Nucleus accumbens (tissue), 56 donors: Measurements from ENCODE around the gene DLK1.

Experiments
- DNase-seq, 56 donors: peaks; one replicate each; lab custom pipeline; 2025; lab: John Stamatoyannopoulos, UW

DLK1 gene

DNA sequence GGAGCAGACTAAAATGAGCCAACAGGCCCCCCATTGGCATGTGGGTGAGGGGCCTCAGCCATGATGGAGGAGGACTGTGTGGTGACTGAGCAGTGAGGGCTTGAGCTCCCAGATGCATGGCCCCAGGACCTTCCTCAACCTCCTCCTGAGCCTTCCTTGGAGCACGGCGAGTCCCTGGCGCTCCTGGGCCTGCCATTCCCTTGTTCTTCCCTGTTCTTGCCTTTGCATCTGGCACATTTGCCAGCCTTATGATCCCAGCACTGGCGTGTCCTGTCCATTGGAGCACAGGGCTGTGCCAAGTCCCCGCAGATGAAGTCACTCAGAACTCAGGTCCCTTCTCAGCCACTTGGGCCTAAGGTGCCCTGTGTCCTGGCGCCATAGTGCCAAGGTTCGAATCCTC lies 58.9 kb downstream of the DLK1 start:
- DNase-seq = no peak

DNA sequence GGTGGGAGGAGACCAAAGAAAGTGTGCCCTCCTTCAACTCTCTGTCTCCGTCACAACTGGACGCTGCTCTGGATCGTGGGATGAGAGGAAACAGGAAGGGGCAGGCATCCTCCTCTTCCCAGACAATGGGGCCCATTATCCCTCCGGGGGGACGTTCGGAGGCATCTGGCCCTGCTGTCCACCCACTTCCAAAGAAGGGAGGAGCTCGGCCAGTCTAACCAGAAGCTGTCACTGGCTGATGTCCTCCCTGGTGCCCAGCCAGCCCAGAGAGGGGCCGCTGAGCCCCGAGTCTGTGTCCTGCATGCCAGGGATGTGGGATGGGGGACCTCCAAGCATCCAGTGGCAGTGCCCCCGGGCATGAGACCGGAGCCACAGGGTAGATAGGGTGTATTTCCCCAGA lies 59.4 kb downstream of the DLK1 start:
- DNase-seq = peak in 47 of 56 donors; percentile 10 to 80 (median 44)

DNA sequence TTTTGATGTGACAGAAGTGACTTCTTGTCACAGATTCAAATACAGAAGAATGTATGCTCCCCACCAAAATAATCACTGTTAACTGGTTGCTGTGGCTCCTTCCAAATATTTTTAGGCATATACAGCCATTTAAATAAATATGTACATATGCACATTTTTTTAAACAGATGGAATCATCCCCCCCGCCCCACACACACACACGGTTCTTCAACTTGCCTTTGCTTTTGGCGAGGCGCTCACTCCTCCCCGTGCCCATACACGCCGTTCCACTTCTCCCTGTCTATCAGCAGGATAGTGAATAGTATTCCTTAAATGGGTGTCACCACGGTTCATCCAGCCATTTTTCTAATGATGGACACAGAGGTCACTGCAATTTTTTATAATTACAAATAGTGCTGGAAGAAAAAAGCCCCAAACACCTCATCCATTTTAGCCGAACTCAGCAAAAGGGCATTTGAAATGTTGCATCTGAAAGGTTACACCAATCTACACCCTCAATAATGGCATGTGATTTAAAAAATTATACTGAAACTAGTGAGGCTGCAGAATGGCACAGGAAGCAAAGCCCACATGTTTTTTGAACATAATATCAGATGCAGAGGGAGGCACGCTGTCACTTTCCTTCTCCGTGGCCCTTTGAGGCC lies 60.0 kb downstream of the DLK1 start:
- no peak for DNase-seq

- DNase-seq = no peak
Measured at GRCh38 chr14:100787659-100788058, 61.0 kb downstream of the DLK1 start.
